Mesenteric fat pad (tissue), 1 donor: ENCODE results near the gene ADGRV1. TPM values are rescaled to one million over a fixed set of nuclear protein-coding genes. Genes with fewer than 3 reads are reported as not detected.
"Not testable (repeated sequence)": the region's sequence is repeated elsewhere in the genome, so short reads cannot be mapped to it uniquely, and the experiment has no call there.

Experiments used
- DNase-seq: peaks from one replicate; pipeline ENCODE4 v3.0.0-alpha.2; 2020; ENCODE audit warnings: low spot score
- total RNA-seq: library from RNA; stranded (reverse); fragmentation: NEBNext Ultra II Directional; extraction: Animal tissue kit (Norgen Biotek cat#: 25700); gene quantifications from one replicate; pipeline ENCODE4 v1.2.1, GENCODE V29; 2021
- donor health status: DM: yes; HTN: yes; CAD: no.

ADGRV1 gene
- total RNA-seq, 1 donor from 2014 or later, result 0.16 TPM

DNA sequence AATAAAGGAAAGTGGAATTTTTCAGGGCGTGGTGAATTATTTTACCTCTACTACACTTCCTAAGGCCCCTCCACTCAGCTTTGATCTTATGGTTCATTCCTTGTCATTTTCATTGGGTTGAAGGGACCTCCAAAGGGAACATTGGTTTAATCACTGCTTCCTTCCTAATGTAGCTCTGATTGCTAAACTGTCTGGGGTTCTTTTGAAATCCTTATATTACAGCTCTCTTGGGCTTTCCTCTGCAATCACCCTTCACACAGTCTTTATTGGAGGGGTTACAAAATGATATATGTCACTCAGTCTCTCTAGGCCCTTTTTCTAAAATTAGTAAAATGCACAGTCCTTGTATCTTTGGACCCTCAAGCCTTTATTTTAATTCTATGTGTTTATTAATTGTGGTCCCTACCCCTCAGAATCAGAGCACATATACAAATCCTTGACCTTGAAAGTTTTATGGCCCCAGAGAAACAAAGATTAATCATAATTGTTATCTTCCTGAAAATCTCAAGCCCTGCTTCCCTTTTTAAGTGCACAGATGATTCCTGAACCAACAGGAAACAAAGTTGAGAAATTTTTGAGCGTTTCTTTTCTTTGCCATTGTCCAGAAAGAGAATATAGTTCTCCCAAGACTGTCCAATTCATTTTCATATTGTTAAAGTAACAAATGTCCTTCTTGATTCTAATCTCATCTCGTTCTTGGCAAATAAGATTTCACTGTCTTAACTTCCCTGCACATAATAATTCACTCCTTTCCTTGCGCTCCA is 494.6 kb downstream of the ADGRV1 start:
- no peak for DNase-seq

DNA sequence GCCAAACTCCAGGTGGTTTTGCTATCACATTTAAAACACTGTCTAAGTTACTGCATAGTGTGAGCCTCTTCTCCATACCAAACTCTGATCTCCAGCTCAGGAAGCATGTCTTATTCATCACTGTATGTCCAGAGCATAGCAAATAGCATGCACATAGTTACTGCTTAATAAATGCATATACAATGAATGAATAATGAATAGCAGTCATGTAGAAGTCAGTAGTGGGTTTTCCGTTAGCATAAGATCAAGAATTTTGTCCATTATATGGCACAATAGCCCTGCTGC is 495.1 kb downstream of the ADGRV1 start:
- DNase-seq, result no peak

DNA sequence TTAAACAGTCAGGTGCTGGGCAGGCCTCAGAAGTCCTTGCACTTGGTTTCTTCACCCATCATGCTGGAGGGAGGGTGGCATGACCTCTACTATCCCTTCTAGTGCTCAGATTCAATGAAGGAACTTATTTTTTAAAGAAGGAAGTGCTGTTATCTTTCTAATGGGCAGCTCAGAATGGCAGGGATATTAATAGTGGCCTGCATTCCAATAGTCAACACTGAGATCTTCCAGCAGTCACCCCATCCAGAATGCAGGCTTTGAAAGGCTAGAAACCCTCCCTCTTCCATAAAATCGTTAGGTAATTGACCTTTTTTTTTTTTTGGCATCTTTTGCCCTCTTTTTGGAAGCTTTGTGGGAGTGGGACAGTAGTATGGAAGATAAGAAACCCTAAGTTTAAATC is 499.6 kb downstream of the ADGRV1 start:
- DNase-seq, result no peak

DNA sequence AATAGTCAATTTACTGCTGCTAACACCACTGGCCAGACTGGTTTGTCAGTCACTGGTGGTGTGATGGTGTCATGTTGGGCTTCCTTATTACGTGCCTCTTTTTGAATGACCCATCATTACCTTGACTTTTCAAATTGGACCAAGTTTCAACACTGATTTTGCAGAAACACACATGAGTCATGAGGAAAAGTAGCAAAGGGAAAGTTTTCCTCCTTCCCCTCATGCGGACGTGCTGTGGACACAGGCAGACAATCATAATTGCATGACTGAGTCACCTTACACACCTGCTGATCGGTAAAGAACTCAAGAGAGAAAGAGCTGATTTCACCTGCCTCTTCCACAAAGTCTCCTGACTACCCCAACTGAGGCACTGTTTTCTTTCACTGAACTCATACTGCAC is 500.0 kb downstream of the ADGRV1 start:
- DNase-seq, result no peak

DNA sequence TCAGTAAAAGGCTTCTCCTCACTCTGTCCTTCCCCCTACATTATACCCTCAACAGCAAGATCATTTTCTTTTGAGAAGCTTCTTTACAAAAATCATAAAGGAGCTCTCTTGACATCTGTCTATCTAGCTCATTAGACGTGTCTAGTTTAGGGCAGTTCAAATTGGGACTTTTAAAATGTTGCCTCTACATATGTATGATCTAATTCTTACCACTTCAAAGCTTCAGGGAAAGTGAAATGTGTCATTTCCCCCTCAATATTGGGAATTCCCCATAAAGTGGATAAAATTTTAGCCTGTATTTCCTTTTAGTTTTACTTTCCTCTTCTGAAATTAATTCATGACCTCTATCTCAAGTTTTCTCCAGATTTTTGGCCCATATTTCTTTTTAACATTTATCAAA is 500.8 kb downstream of the ADGRV1 start:
- no peak for DNase-seq

DNA sequence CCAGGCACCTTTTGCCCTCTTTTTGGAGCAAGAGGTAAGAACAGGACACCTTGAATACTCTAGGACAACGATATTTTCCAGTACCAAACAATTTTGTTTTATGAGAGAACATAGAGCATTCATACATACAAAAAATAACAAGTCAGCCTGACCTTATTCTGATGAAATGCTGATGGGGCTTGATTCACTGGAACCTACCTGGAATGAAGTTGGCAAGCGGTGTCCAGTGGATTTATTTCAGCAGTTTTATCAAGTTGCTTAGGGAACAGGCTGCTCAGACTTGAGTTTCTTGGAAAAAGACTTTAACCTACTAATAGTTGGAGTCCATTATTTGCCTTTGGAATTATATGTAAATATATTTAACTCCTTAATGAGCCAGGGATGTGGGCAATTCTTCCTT is 502.5 kb downstream of the ADGRV1 start:
- DNase-seq, result no peak

DNA sequence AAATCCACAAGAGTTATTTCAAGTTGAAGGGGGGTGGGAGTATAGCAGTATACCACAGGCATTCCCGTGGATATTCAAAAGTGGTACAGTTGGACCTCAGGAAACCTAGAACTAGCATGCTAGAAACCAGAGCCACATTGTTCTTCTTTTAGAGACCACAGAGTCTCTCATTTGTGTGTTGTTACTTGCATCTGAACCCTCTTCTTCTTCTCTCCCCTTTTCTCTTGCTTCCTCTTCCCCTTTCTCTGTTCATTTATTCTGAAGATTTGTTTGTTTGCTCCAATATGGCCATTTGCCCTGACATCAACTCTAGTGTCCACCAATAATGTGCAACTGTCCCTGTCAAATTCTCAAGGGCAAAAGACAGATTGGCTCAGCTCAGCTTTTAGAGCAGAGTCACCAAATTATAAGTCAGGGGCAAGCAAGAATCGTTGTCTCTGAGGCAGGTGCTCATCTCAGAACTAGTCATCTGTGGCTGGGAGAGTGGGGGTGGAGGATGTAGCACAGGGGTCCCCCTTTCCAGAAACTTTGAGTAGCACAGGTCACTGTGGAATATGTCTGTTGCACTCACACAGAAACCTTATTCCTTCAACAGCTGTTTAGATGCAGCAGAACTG is 503.5 kb downstream of the ADGRV1 start:
- DNase-seq, result no peak

DNA sequence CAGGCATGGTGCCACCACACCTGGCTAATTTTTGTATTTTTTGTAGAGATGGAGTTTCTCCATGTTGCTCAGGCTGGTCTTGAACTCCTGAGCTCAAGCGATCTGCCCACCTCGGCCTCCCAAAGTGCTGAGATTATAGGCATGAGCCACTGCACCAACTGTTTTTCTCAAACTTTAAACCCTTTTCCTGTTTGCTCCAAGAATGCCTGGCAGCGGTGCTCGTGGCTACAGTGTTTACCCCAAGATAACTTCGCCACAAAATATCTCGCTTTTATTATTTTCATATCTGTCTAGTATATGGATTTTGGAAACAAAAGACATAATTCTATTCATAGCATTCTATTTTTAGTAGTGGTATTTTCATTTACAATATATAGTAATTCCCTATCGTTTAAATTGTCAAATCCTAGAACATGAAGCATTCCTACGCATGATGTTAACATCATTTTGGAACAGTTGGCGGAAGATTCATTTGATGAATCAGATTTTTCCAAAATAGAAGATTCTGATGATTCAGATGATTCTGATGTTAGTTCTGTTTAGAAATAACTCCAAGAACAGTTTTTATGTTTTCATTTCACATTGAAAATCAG is 504.6 kb downstream of the ADGRV1 start:
- not testable (repeated sequence) for DNase-seq

DNA sequence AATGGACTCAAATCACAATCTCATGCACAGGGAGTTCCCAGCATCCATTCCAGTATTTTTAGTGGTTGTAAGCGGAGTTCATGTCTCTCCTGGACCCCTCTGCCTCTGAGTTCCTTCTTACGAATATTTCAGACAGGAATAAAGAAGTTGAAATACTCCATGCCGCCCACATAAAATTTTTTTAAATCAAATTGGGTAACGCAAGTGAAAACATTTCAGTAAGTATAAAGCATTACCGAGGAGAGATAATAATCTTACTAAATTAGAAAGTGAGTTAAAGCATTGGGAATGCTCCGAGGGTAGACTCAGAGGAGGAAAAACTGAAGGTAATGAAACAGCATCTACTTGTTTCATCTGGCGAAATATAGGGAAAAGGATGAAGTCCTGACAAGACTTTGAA is 506.9 kb downstream of the ADGRV1 start:
- DNase-seq, result no peak

DNA sequence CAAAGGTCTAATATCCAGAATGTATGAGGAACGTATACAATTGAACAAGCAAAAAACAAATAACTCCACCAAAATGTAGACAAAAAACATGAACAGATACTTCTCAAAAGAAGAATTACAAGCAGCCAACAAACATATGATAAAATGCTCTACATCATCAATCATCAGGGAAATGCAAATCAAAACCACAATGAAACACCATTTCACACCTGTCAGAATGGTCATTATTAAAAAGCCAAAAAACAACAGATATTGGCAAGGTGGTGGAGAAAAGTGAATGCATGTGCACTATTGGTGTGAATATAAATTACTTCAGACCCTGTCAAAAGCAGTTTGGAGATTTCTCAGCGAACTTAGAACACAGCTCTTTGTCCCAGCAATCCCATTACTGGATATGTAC is 510.8 kb downstream of the ADGRV1 start:
- DNase-seq, result no peak

DNA sequence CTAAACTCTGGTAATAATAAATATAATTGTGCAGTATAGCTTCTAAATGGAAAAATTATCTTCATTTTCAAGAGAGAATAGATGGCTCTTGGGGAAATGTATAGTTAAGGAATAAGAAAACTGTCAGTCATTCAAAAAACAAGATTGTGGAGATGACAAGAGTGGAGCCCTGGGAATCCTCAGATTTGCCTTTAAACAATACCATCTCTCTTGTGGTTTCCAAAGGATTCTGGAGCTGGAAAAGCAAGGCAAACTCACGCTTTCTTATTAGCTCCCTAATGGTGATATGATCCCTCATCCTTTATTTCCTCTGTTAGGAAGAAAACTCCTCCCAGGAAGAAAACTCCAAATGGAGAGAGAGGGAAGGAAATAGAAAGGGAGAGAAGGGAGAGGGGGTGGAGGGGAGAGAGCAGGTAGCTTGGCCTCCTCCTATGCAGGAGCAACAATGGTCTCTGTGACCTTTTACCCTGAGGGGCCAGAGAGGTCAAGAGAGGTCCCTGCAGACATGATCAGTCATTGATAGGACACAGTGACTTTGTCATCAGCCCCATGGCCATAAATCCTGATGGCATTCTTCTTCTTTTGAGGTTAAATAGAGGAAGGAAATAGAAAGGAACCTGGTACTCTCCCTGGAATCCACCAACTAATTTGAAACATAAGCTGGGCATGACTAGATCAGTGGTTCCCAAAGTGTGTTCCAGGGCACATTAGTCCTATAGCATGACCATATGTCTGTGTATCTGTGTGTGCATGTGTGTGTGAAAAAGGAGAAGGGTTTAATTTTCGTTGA is 512.4 kb downstream of the ADGRV1 start:
- DNase-seq, result no peak

DNA sequence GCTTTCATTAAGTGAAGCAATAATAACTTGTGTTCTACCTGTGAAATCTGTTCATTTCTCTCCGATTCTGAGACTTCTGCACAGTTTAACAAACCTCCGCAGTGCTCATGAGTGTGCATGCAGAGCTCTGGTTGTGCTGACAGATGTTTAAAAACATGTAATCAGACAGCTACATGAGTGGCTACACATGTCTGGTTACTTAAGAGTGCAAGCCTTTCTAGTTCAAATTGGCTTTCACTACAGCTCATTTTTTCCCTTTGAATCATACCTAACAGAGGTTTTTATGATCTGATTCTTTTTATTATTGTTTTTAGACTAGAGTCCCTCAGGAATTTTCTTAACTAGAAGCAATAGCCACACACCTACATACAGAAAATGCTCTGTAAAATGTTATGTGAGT is 514.3 kb downstream of the ADGRV1 start:
- DNase-seq, result no peak

DNA sequence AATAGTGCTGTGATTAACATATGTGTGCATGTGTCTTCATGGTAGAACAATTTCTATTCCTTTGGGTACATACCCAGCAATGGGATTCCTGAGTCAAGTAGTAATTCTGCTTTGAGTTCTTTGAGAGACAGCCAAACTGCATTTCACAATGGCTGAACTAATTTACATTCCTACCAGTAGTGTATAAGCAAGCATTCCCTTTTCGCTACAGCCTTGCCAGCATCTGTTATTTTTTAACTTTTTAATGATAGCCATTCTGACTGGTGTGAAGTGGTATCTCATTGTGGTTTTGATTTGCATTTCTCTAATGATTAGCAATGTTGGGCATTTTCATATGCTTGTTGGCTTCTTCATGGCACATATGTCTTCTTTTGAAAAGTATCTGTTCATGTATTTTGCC is 516.0 kb downstream of the ADGRV1 start:
- DNase-seq, result no peak

DNA sequence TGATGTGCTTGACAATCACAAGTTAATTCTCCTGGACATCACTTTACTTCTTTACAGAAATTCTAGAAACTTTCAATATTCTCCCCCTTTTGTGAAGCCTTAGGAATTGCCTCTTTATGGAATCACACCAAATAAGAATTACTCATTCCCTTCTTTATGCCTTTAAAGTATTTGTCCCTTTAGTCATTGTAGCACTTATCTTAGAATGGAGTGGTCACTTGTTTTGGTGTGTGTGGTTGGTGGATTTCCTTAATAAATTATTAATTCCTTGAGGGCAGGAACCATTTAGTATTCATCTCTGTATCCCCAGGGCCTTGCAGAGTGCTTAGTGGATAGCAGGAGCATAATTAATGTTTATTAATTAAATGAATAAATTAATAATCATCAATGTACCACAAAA is 517.5 kb downstream of the ADGRV1 start:
- DNase-seq, result no peak

DNA sequence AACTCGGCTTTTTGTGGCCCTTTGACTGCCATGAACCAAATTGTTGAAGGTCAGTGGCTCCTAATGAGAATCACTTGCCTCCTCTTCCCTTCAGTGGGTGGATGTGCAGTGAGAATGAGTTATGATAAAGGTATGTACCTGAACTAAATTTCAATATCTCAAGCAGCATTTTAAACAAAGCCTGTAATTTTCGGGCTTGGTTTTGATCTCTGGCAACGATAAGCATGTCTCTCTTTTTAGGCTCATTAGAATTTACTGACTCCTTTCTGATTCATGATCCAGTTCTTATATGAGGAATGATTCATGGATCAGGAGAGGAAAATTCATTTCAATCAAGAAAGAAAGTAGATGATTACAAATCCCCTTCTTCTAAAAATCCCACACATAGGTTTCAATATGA is 519.0 kb downstream of the ADGRV1 start:
- DNase-seq, result no peak

DNA sequence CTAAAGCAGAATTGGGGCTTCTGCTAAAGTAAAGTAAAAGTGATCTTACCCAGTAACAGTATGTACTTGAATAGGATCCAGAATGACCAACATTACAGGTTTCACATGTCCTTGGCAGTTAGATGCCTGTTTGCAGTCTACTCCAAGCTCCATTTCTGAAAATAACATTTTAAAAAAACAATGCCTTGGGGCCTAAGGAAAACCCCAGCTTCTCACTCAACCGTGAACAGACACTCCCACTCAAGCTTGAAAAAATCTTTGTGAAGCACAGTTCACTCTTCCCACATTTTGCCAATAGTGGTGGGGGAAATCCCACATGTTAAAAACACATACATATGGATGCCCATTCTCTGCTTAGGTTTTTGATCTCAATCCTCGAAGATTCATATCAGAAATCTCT is 520.4 kb downstream of the ADGRV1 start:
- no peak for DNase-seq

DNA sequence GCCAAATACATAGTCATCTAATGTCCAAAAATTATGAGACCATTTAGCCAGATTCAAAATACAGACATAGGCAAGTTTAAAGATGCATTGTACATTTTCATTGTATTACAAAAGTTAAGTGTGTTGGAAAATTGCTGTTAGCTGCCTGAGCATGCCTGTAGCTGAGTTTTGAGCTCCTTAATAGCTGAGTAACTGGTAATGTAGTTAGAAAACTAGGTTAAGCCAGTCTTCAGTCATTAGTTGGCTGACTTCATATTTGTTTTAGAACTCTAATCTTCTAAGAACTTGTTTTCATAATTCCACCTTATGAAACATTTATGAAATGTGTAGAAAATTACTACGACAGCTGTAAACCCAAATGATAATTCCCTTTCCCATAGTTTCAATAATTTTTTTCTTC is 531.2 kb downstream of the ADGRV1 start:
- DNase-seq, result no peak

DNA sequence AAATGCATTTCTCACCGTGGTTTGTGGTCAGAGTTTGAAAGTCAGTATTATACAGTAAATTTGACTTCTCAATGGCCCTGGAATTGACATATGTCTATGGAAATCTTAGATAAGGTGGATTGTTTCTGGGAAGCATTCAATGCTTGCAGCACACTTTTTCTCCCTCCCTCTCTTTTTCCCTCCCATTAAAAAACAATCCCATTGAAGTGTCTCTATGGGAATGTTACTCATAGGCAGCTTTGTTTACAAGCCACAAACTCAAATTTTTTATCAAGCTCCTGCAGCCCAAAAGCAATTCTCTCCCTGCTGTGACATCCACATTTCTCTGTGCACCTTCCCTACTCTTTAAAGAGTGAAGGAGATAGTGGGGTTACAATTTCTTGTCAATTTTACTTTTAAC is 532.4 kb downstream of the ADGRV1 start:
- no peak for DNase-seq

DNA sequence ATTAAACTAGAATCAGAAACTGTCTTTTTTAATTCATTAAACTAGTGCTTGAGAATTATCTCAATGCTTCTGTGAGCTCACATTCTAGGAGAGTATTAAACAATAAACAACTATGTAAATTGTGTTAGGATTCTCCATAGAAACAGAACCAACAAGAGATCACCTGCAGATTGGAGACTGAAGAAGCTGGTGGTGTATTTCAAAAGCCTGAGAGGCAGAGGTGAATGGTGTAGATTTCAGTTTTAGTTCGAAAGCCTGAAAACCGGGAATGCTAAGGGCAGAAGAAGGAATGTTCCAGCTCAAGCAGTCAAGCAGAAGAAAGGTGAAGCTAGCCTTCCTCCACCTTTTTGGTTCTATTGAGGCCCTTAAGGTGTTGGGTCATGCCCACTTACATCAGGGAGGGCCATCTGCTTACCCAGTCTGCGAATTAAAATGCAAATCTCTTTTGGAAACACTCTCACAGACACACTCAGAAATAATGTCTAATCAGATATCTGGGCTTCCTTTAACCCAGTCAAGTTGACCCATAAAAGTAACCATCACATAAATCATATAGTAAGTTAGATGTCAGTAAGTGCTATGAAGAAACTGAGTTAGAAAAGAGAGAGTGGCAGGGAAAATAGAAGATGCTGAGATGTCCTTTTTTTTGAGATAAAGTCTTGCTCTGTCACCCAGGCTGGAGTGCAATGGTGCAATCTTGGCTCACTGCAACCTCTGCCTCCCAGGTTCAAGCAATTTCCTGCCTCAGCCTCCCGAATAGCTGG is 533.1 kb downstream of the ADGRV1 start:
- DNase-seq, result no peak

DNA sequence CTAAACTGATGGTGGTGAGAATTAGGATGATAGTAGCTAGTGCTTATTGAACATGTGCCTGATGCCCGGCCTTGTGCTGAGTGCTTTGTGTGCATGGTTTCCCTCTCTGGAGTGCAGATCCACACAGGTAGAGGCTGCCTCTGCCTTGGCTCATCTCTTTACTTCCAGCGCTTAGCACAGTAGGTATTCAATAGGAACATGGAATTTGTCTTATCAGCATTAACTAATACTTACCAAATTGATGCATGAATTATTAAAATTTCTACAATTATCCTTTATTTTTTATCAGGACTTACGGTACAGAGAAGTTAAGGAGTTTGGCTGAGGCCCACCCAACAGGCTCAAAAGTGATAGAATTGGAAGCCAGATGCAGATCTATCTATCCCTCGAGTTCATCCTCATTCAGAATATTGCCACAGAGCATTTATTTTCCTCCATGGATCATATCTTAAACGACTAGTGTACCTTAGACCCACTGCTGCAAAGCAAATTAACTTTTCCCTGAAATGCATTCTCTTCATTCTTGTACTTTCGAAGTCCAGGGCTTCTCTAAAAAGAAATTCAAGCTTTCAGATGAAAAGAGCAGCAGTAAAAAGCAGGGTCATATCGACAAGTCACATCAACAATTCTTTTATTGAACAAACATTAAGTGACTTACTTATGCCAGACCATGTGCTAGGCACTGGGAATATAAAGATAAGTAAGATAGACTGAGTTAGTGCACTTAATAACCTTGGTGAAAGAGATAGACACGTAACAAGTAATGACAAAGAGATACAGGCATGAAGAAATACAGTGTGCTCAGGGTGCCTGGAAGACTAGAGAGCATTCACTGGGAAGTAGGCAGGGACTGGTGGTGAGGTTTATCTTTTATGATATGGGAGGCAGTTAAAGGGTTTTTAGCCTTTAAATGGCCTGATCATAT is 534.5 kb downstream of the ADGRV1 start:
- no peak for DNase-seq
